Subcutaneous abdominal adipose tissue (tissue), 5 donors: Measurements from ENCODE around the gene CDC37.

Experiments
- H3K27ac ChIP-seq: one replicate; pipeline ENCODE4 v1.7.0; 2013; ENCODE audit warnings: low read depth, mild to moderate bottlenecking, inconsistent platforms, low read length, moderate library complexity
- H3K27me3 ChIP-seq, 5 donors: one replicate each; pipeline ENCODE4 v1.7.0; 2013; ENCODE audit warnings: low read length in 5 of 5, inconsistent platforms in 1 of 5; ENCODE audit not compliant: control insufficient read depth in 5 of 5, insufficient read depth in 4 of 5
- H3K36me3 ChIP-seq, 5 donors: one replicate each; pipeline ENCODE4 v1.7.0; 2013; ENCODE audit warnings: low read length in 5 of 5; ENCODE audit not compliant: control insufficient read depth in 5 of 5, insufficient read depth in 5 of 5
- H3K4me1 ChIP-seq, 5 donors: one replicate each; pipeline ENCODE4 v1.7.0; 2013; ENCODE audit warnings: low read length in 5 of 5, mild to moderate bottlenecking in 3 of 5, moderate library complexity in 1 of 5; ENCODE audit not compliant: control insufficient read depth in 5 of 5, insufficient read depth in 5 of 5
- H3K4me3 ChIP-seq, 5 donors: one replicate each; pipeline ENCODE4 v1.7.0; 2013; ENCODE audit warnings: low read length in 5 of 5, low read depth in 1 of 5
- H3K9ac ChIP-seq, 5 donors: one replicate each; pipeline ENCODE4 v1.7.0; 2013; ENCODE audit warnings: low read length in 5 of 5, mild to moderate bottlenecking in 4 of 5, moderate library complexity in 3 of 5
- H3K9me3 ChIP-seq, 5 donors: one replicate each; pipeline ENCODE4 v1.7.0; 2013; ENCODE audit warnings: low read length in 5 of 5; ENCODE audit not compliant: control insufficient read depth in 5 of 5
- donor health status: healthy.
- donor health status: healthy.
- donor health status: healthy.
- donor health status: healthy.
- donor health status: healthy.

The CDC37 gene

GRCh38 chr19:10431254-10431942 is 28.1 kb upstream of the CDC37 start:
- Histone ChIP-seq H3K36me3 (peaks cover 0 to 5% (median 0%) of the 10 kb centered on the region in 5 donors), H3K27ac (peak overlapping the region; percentile 57), H3K9me3 (no peaks in the 10 kb centered on the region), H3K4me3 (peak overlapping the region; percentile 71 to 96 (median 85)), H3K4me1 (peaks cover 2 to 38% (median 31%) of the 10 kb centered on the region in 5 donors), H3K27me3 (no peaks in the 10 kb centered on the region), H3K9ac (peak overlapping the region; percentile 56 to 92 (median 84))

DNA sequence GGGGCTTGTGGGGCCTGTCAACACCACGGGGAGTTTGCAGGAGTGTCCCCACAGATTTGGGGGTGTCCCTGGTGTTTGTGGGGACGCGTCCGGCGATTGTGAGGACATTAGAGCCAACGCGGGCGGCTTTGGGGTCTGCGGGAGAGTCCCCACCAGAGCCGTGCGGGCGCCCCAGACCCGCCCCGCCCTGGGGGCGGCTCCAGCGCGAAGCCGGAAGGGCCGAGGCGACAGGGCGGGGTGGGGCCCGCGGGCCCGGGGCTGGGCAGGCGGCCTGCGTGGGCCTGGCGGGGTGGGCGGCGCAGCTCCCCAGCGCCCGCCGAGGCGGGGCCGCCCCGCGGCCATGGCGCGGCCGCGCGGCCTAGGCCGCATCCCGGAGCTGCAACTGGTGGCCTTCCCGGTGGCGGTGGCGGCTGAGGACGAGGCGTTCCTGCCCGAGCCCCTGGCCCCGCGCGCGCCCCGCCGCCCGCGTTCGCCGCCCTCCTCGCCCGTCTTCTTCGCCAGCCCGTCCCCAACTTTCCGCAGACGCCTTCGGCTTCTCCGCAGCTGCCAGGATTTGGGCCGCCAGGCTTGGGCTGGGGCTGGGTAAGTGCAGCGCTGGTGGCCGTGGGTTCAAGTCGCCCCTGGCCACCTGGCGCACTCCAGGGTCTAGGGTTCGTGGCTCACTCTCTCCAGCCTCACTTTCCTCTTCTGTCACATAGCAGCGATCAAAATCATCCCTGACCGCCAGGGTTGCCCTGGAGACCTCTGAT is 27.3 kb upstream of the CDC37 start:
- Histone ChIP-seq H3K27me3 (no peaks in the 10 kb centered on the region), H3K27ac (peak overlapping the region; percentile 57), H3K9me3 (no peaks in the 10 kb centered on the region), H3K36me3 (peaks cover 0 to 5% (median 0%) of the 10 kb centered on the region in 5 donors), H3K4me3 (peak overlapping the region; percentile 71 to 96 (median 85)), H3K4me1 (peaks cover 2 to 36% (median 27%) of the 10 kb centered on the region in 5 donors), H3K9ac (peak overlapping the region; percentile 56 to 92 (median 84))

GRCh38 chr19:10428996-10429381 is 25.6 kb upstream of the CDC37 start:
- no peak overlapping the region for H3K9ac ChIP-seq
- H3K4me3 ChIP-seq, result no peak overlapping the region
- peaks cover 0 to 5% (median 0%) of the 10 kb centered on the region in 5 donors for H3K36me3 ChIP-seq
- H3K4me1 ChIP-seq, result peaks cover 2 to 47% (median 33%) of the 10 kb centered on the region in 5 donors
- no peak overlapping the region for H3K27ac ChIP-seq
- peaks cover under 1 to 8% (median 1%) of the 10 kb centered on the region in 5 donors for H3K27me3 ChIP-seq
- H3K9me3 ChIP-seq, result no peaks in the 10 kb centered on the region

DNA sequence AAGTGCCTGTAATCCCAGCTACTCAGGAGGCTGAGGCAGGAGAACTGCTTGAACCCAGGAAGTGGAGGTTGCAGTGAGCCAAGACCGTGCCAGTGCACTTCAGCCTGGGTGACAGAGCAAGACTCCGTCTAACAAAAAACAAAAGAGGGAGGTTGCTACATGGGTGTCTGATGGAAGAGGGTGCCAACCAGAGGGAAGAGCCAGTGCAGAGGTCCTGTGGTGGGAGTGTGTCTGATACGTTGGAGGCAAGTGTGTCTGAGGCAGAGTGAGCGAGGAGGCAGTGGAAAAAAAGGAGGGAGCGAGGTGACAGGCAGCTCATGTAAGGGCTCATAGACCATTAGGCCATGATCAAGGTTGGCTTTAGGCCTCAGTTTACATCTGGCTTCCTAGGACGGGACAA is 23.8 kb upstream of the CDC37 start:
- Histone ChIP-seq H3K9ac (no peak overlapping the region), H3K36me3 (no peaks in the 10 kb centered on the region), H3K4me1 (peaks cover 2 to 41% (median 27%) of the 10 kb centered on the region in 5 donors), H3K27me3 (peaks cover 7 to 19% (median 10%) of the 10 kb centered on the region in 5 donors), H3K27ac (no peak overlapping the region), H3K9me3 (no peaks in the 10 kb centered on the region), H3K4me3 (no peak overlapping the region)

DNA sequence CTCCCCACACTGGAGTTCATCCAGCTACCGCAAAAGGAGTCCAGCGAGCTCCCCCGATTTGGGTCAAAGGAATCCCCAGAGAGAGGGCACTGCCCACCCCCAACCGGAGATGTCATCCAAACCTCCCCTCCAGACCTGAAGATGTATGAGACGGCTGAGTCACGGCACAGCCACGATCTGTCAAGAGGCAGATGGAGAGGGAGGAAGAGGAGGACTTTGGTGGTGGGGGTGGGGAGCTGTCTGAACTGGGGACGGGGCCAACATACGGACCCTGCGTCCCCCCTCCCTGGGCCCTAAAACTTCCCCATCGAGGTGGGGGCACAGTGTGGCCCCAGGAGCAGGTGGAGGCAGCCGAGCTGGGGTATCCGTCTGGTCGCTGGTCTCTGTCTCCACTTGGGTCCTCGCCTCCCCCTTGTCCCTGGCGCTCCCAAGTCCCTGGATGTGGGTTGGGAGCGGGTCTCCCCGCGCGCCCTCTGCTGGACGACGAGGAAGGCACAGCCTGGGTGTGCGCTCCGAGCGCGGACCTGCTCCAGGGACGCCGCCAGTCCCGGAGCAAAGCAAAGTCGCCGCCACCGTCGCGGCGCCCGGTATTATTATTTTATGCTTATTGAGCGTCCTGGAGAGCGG is 20.8 kb upstream of the CDC37 start:
- peak overlapping the region in 1 of 5 donors; percentile 35 for H3K9ac ChIP-seq
- no peak overlapping the region for H3K27ac ChIP-seq
- H3K36me3 ChIP-seq, result no peaks in the 10 kb centered on the region
- H3K27me3 ChIP-seq, result peaks cover 34 to 44% (median 36%) of the 10 kb centered on the region in 5 donors
- no peaks in the 10 kb centered on the region for H3K9me3 ChIP-seq
- peak overlapping the region in 4 of 5 donors; percentile 14 to 59 (median 32) for H3K4me3 ChIP-seq
- peaks cover 0 to 47% (median 27%) of the 10 kb centered on the region in 5 donors for H3K4me1 ChIP-seq

GRCh38 chr19:10422846-10423245 is 19.5 kb upstream of the CDC37 start:
- no peaks in the 10 kb centered on the region for H3K36me3 ChIP-seq
- peaks cover 40 to 53% (median 45%) of the 10 kb centered on the region in 5 donors for H3K27me3 ChIP-seq
- no peak overlapping the region for H3K9ac ChIP-seq
- H3K4me3 ChIP-seq, result no peak overlapping the region
- H3K9me3 ChIP-seq, result no peaks in the 10 kb centered on the region
- no peak overlapping the region for H3K27ac ChIP-seq
- peaks cover 0 to 44% (median 27%) of the 10 kb centered on the region in 5 donors for H3K4me1 ChIP-seq

- Histone ChIP-seq H3K4me3 (no peak overlapping the region), H3K36me3 (no peaks in the 10 kb centered on the region), H3K4me1 (peaks cover 0 to 45% (median 27%) of the 10 kb centered on the region in 5 donors), H3K9me3 (no peaks in the 10 kb centered on the region), H3K27me3 (peaks cover 48 to 61% (median 53%) of the 10 kb centered on the region in 5 donors), H3K9ac (no peak overlapping the region), H3K27ac (no peak overlapping the region)
Observed at GRCh38 chr19:10422046-10422461, 18.7 kb upstream of the CDC37 start.

- peaks cover 49 to 65% (median 56%) of the 10 kb centered on the region in 5 donors for H3K27me3 ChIP-seq
- peaks cover 0 to 50% (median 29%) of the 10 kb centered on the region in 5 donors for H3K4me1 ChIP-seq
- no peak overlapping the region for H3K4me3 ChIP-seq
- H3K36me3 ChIP-seq, result no peaks in the 10 kb centered on the region
- no peaks in the 10 kb centered on the region for H3K9me3 ChIP-seq
- H3K27ac ChIP-seq, result no peak overlapping the region
- no peak overlapping the region for H3K9ac ChIP-seq
Observed at GRCh38 chr19:10421240-10422045, 18.1 kb upstream of the CDC37 start.

DNA sequence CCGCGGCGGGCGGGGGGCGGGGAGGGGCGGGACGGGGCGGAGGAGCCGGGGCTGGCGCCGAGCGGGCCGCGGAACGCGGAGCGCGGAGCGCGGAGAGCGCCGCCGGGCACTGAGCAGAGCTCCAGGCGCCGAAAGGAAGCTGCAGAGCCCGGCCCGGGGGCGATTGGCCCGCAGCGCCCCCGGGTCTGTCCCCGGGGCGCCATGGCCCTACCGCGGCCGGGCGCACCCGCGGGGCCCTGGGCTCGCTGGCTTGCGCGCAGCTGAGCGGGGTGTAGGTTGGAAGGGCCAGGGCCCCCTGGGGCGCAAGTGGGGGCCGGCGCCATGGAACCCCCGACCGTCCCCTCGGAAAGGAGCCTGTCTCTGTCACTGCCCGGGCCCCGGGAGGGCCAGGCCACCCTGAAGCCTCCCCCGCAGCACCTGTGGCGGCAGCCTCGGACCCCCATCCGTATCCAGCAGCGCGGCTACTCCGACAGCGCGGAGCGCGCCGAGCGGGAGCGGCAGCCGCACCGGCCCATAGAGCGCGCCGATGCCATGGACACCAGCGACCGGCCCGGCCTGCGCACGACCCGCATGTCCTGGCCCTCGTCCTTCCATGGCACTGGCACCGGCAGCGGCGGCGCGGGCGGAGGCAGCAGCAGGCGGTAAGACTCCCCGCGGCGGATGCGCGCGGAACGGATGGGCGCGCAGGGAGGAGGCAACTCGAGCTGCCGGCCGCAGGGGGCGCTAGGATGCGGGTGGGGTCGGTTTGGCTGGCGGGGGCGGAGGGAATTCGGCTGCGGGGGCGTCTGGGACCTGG is 17.3 kb upstream of the CDC37 start, which contains the start of gene PDE4A:
Gene PDE4A, plus strand, starts transcription at position 95 of the 796 bp plus-strand sequence. Its CDS starts 227 bp downstream, at position 322.
- Histone ChIP-seq H3K4me1 (peaks cover 0 to 58% (median 36%) of the 10 kb centered on the region in 5 donors), H3K9ac (no peak within 1 kb of the TSS), H3K4me3 (peak within 1 kb of the TSS in 3 of 5 donors; percentile 12 to 47 (median 17)), H3K27ac (no peak within 1 kb of the TSS), H3K9me3 (no peaks in the 10 kb centered on the region), H3K36me3 (no peaks in the 10 kb centered on the region), H3K27me3 (peaks cover 49 to 65% (median 56%) of the 10 kb centered on the region in 5 donors)
